GM10248 (cell line): ENCODE measurements around the gene HIC1.
A peak's percentile ranks its signal among the peaks of the same experiment; 100 is the strongest.

Experiments used
- CTCF ChIA-PET: fragments of 300-600 bp; sonication (Branson Sonifier 250); formaldehyde crosslinking; extraction: SDS; loops from one replicate; lab custom pipeline; 2021; ENCODE audit warnings: antibody characterized with exemption; lab: Yijun Ruan, JAX
- POLR2A ChIA-PET: fragments of 350-650 bp; sonication (Branson Sonifier 250); formaldehyde crosslinking; extraction: SDS; loops from one replicate; lab custom pipeline; 2020; ENCODE audit warnings: antibody characterized with exemption; lab: Yijun Ruan, JAX
- DNase-seq: peaks from one replicate; pipeline ENCODE4 v3.0.0; 2012; ENCODE audit errors: extremely low spot score
- TF ChIP-seq, protein P1 (sequence below): IDR thresholded peaks from 2 replicates; pipeline ENCODE4 v1.5.1; 2012; ENCODE audit warnings: mild to moderate bottlenecking, low read depth; ENCODE audit errors: extremely low read depth, missing control alignments, control extremely low read depth

HIC1 gene

DNA sequence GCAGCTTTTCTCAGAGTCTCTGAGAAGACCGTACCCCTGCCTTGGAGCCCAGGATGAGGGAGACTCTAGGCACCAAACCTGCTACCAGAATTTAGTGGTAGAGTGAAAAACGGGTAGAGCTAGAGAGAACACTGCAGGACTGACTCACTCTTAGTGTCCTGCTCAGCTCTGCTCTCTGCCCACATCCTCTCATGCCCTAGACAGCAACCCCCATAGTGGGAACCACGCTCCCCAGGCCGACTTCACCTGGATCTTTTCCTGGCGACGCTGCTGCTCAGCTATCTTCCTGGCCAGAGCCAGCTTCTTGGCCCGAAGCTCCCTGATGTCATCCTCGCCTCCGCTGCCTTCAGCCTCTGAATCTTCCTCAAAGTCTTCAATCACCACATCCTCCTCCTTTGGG is 26.7 kb downstream of the HIC1 start:
- ChIA-PET CTCF (interaction anchor here (1.4 to 12.7 kb wide), 7 partner anchors 11 to 163 kb away, joined by 5 to 188 read pairs (median 8); partner anchors contain the start of gene HIC1), POLR2A (no interaction called here)
- DNase-seq, result no peak
- TF ChIP-seq, protein P1, sequence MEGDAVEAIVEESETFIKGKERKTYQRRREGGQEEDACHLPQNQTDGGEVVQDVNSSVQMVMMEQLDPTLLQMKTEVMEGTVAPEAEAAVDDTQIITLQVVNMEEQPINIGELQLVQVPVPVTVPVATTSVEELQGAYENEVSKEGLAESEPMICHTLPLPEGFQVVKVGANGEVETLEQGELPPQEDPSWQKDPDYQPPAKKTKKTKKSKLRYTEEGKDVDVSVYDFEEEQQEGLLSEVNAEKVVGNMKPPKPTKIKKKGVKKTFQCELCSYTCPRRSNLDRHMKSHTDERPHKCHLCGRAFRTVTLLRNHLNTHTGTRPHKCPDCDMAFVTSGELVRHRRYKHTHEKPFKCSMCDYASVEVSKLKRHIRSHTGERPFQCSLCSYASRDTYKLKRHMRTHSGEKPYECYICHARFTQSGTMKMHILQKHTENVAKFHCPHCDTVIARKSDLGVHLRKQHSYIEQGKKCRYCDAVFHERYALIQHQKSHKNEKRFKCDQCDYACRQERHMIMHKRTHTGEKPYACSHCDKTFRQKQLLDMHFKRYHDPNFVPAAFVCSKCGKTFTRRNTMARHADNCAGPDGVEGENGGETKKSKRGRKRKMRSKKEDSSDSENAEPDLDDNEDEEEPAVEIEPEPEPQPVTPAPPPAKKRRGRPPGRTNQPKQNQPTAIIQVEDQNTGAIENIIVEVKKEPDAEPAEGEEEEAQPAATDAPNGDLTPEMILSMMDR, result no peak

GRCh38 chr17:2082003-2082781 is 27.3 kb downstream of the HIC1 start:
- CTCF ChIA-PET, result interaction anchor here (1.3 to 12.7 kb wide), 9 partner anchors 7 to 185 kb away, joined by 4 to 188 read pairs (median 22); partner anchors contain the start of gene HIC1
- no peak for DNase-seq
- TF ChIP-seq, protein P1, result no peak
- POLR2A ChIA-PET, result interaction anchor here (0.6 to 2.3 kb wide), 3 partner anchors 10 to 40 kb away, joined by 3 to 6 read pairs (median 3); no protein-coding TSS in a partner anchor

- POLR2A ChIA-PET, result interaction anchor here (0.6 to 2.3 kb wide), 4 partner anchors 10 to 20 kb away, joined by 3 to 6 read pairs (median 4); no protein-coding TSS in a partner anchor
- TF ChIP-seq, protein P1, result peak; percentile 31
- DNase-seq, result peak; percentile 79
- CTCF ChIA-PET, result interaction anchor here (0.7 to 12.7 kb wide), 10 partner anchors 9 to 183 kb away, joined by 3 to 188 read pairs (median 14); partner anchors contain the start of gene HIC1
Measured at GRCh38 chr17:2083613-2084035, 28.7 kb downstream of the HIC1 start.

DNA sequence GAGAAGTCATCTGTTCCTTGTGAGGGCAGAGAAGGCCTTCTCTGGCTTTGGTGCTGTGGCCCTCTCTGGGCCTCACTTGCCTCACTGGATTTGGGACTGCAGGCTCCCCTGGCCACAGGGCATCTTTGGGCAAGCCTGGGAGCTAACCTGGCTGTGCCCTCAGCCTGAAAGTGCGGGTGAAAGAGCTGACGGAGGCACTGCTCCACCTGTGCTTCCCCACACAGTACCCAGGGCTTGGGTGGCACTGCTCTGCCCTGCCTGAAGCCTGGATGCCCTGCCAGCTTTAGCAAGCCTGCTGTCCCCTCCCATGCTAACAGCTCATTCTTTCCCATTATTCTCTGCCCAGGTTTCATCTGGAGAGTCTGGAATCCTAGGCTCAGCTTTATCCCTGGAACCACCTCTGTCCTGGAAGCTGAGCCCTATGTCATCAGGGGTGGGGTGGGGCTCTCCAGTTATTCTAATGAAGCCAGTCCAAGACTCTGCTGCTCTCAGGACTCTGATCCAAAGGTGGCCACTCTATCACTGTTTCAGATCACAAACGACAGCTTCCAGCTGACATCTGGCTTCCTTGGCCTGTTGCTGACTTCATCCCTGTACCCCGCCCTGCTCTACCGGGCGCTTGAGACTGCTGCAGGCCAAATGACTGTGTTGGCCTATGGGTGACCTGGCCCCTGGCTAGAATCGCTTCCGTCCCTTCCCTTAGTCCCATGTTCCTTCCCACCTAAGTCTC is 29.3 kb downstream of the HIC1 start:
- ChIA-PET CTCF (interaction anchor here (0.7 to 12.7 kb wide), 8 partner anchors 9 to 161 kb away, joined by 3 to 188 read pairs (median 28); partner anchors contain the start of gene HIC1), POLR2A (interaction anchor here (0.5 to 2.3 kb wide), 4 partner anchors 13 to 170 kb away, joined by 3 to 6 read pairs (median 4); no protein-coding TSS in a partner anchor)
- no peak for DNase-seq
- TF ChIP-seq, protein P1, result no peak

GRCh38 chr17:2084766-2085647 is 30.1 kb downstream of the HIC1 start:
- POLR2A ChIA-PET, result interaction anchor here (0.5 to 1.0 kb wide), 3 partner anchors 14 to 169 kb away, joined by 3 read pairs; no protein-coding TSS in a partner anchor
- DNase-seq, result no peak
- TF ChIP-seq, protein P1, result no peak
- CTCF ChIA-PET, result interaction anchor here (1.0 to 12.7 kb wide), 12 partner anchors 10 to 245 kb away, joined by 3 to 188 read pairs (median 23); partner anchors contain the start of gene HIC1
